WTC11 (cell line): Measurements from ENCODE around the gene MRPS18A. TPM values are rescaled to one million over a fixed set of nuclear protein-coding genes. Genes with fewer than 3 reads are reported as not detected.
A peak's percentile ranks its signal among the peaks of the same experiment; 100 is the strongest.

Source experiments
- ATAC-seq: fragments of 200-7000 bp; cut with Tn5 transposase; 2 replicates; pipeline ENCODE4 v1.10.0; 2021; ENCODE audit warnings: mild to moderate bottlenecking, moderate library complexity
- CTCF ChIA-PET: fragments of 300-600 bp; sonication (Branson Sonifier 250); formaldehyde crosslinking; loops from one replicate; lab custom pipeline; 2021; ENCODE audit warnings: antibody characterized with exemption; lab: Charles Lee
- POLR2A ChIA-PET: fragments of 350-600 bp; sonication (Branson Sonifier 250); formaldehyde crosslinking; loops from one replicate; lab custom pipeline; 2021; ENCODE audit warnings: antibody characterized with exemption; lab: Charles Lee
- DNase-seq: peaks from one replicate; pipeline ENCODE4 v3.0.0; 2021; ENCODE audit warnings: low spot score
- H3K27ac Mint-ChIP-seq: 2 replicates; pipeline ENCODE4 v1.8.0; 2021; ENCODE audit warnings: mixed read lengths
- H3K27me3 Mint-ChIP-seq: 2 replicates; pipeline ENCODE4 v1.8.0; 2021; ENCODE audit warnings: low read depth, mild to moderate bottlenecking, moderate library complexity, mixed read lengths
- H3K36me3 Mint-ChIP-seq: 2 replicates; pipeline ENCODE4 v1.8.0; 2021; ENCODE audit warnings: mixed read lengths
- H3K4me1 Mint-ChIP-seq: 2 replicates; pipeline ENCODE4 v1.8.0; 2022; ENCODE audit warnings: mixed read lengths
- H3K4me3 Mint-ChIP-seq: 2 replicates; pipeline ENCODE4 v1.8.0; 2021; ENCODE audit warnings: mild to moderate bottlenecking, moderate library complexity, mixed read lengths
- H3K9me3 Mint-ChIP-seq: 2 replicates; pipeline ENCODE4 v1.8.0; 2021; ENCODE audit warnings: mixed read lengths
- CREB1 ChIP-seq: sonication (generic); formaldehyde crosslinking; IDR thresholded peaks from 2 replicates; pipeline ENCODE4 v1.8.0; 2023; ENCODE audit warnings: mild to moderate bottlenecking, missing genetic modification reagents
- EMX1 ChIP-seq: fragments of 250-450 bp; sonication (Bioruptor Pico); IDR thresholded peaks from 2 replicates; pipeline ENCODE4 v1.8.0; 2021; ENCODE audit warnings: mild to moderate bottlenecking
- ESRRA ChIP-seq: sonication (generic); formaldehyde crosslinking; IDR thresholded peaks from 2 replicates; pipeline ENCODE4 v1.8.1; 2022; ENCODE audit warnings: mild to moderate bottlenecking, missing genetic modification reagents, borderline replicate concordance
- FOXP1 ChIP-seq: sonication (generic); formaldehyde crosslinking; IDR thresholded peaks from 2 replicates; pipeline ENCODE4 v1.8.0; 2022; ENCODE audit warnings: missing genetic modification reagents, mild to moderate bottlenecking, moderate library complexity, borderline replicate concordance
- HMGA2 ChIP-seq: fragments of 250-450 bp; sonication (Bioruptor Pico); IDR thresholded peaks from 2 replicates; pipeline ENCODE4 v1.4.0; 2021; ENCODE audit warnings: mild to moderate bottlenecking, moderate library complexity
- MYBL2 ChIP-seq: sonication (generic); formaldehyde crosslinking; IDR thresholded peaks from 2 replicates; pipeline ENCODE4 v1.8.1; 2023; ENCODE audit warnings: mild to moderate bottlenecking, moderate library complexity, missing genetic modification reagents
- NFATC4 ChIP-seq: fragments of 250-450 bp; sonication (Bioruptor Pico); IDR thresholded peaks from 2 replicates; pipeline ENCODE4 v1.9.0; 2021; ENCODE audit warnings: mild to moderate bottlenecking
- RORB ChIP-seq: fragments of 250-450 bp; sonication (Bioruptor Pico); IDR thresholded peaks from 2 replicates; pipeline ENCODE4 v1.9.0; 2021; ENCODE audit warnings: mild to moderate bottlenecking
- SOX15 ChIP-seq: fragments of 250-450 bp; sonication (Bioruptor Pico); IDR thresholded peaks from 2 replicates; pipeline ENCODE4 v1.9.0; 2021; ENCODE audit warnings: mild to moderate bottlenecking
- TEAD1 ChIP-seq: sonication (generic); formaldehyde crosslinking; IDR thresholded peaks from 2 replicates; pipeline ENCODE4 v1.8.0; 2022; ENCODE audit warnings: mild to moderate bottlenecking, missing genetic modification reagents
- ZNF121 ChIP-seq: sonication (generic); formaldehyde crosslinking; IDR thresholded peaks from 2 replicates; pipeline ENCODE4 v1.8.0; 2023; ENCODE audit warnings: missing genetic modification reagents
- ZNF232 ChIP-seq: sonication (generic); formaldehyde crosslinking; IDR thresholded peaks from 2 replicates; pipeline ENCODE4 v1.8.0; 2022; ENCODE audit warnings: mild to moderate bottlenecking, missing genetic modification reagents
- total RNA-seq: library from RNA; stranded (reverse); gene quantifications from 3 replicates; pipeline ENCODE4 v1.2.3, GENCODE V29; 2021
- TF ChIP-seq, protein P1 (sequence below): sonication (generic); formaldehyde crosslinking; IDR thresholded peaks from 2 replicates; pipeline ENCODE4 v1.8.1; 2022; ENCODE audit warnings: mild to moderate bottlenecking, moderate library complexity, missing genetic modification reagents
- TF ChIP-seq, protein P2 (sequence below): sonication (generic); formaldehyde crosslinking; IDR thresholded peaks from 2 replicates; pipeline ENCODE4 v1.8.0; 2023; ENCODE audit warnings: missing genetic modification reagents, mild to moderate bottlenecking, borderline replicate concordance
- TF ChIP-seq, protein P3 (sequence below): sonication (generic); formaldehyde crosslinking; IDR thresholded peaks from 2 replicates; pipeline ENCODE4 v1.8.0; 2023; ENCODE audit warnings: mild to moderate bottlenecking, missing genetic modification reagents

The MRPS18A gene
- total RNA-seq, 1 experiment from 2014 or later: 61.6 TPM

DNA sequence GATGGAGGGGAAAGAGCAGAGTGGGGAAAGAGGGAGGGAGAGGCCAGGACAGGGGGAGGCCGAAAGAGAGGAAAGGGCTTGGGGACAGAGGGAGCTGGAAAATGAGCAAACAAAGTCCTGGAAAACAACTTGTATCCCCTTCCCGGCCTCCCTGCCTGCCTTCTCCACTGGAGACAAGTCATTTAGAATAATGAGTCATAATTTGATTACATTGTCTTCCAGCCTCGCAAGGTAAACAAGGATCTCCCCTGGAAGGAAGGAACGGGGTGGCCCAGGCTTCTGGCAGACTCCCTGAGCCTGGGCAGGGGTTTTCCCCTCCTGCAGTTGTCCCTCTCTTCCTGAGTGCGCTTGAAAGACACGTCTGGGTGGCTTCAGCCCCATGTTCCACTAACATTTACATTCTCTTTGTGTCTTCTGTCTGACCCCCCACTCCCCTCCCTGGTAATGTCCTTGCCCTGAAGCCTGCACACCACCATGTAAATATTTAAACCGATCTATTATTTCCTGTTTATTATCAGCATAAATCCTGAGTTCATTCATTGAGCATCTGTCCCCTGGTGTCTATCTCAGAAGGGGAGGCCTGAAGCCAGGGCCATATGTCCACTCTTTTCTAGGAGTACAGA is 12.1 kb upstream of the MRPS18A start:
- ChIA-PET POLR2A (no interaction called here), CTCF (interaction anchor here (1.7 kb wide), 1 partner anchor 70 kb away, joined by 3 read pairs; the partner anchor contains the start of gene VEGFA)
- no peaks in the 10 kb centered on the region; the same call in 1 of the 2 replicates for H3K36me3 Mint-ChIP-seq
- TF ChIP-seq EMX1 (CRISPR knock-in tag): no peak
- no peak for TF ChIP-seq ZNF232 (CRISPR knock-in tag)
- TF ChIP-seq, protein P1, sequence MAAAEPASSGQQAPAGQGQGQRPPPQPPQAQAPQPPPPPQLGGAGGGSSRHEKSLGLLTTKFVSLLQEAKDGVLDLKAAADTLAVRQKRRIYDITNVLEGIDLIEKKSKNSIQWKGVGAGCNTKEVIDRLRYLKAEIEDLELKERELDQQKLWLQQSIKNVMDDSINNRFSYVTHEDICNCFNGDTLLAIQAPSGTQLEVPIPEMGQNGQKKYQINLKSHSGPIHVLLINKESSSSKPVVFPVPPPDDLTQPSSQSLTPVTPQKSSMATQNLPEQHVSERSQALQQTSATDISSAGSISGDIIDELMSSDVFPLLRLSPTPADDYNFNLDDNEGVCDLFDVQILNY (CRISPR knock-in tag): no peak
- TF ChIP-seq, protein P2, sequence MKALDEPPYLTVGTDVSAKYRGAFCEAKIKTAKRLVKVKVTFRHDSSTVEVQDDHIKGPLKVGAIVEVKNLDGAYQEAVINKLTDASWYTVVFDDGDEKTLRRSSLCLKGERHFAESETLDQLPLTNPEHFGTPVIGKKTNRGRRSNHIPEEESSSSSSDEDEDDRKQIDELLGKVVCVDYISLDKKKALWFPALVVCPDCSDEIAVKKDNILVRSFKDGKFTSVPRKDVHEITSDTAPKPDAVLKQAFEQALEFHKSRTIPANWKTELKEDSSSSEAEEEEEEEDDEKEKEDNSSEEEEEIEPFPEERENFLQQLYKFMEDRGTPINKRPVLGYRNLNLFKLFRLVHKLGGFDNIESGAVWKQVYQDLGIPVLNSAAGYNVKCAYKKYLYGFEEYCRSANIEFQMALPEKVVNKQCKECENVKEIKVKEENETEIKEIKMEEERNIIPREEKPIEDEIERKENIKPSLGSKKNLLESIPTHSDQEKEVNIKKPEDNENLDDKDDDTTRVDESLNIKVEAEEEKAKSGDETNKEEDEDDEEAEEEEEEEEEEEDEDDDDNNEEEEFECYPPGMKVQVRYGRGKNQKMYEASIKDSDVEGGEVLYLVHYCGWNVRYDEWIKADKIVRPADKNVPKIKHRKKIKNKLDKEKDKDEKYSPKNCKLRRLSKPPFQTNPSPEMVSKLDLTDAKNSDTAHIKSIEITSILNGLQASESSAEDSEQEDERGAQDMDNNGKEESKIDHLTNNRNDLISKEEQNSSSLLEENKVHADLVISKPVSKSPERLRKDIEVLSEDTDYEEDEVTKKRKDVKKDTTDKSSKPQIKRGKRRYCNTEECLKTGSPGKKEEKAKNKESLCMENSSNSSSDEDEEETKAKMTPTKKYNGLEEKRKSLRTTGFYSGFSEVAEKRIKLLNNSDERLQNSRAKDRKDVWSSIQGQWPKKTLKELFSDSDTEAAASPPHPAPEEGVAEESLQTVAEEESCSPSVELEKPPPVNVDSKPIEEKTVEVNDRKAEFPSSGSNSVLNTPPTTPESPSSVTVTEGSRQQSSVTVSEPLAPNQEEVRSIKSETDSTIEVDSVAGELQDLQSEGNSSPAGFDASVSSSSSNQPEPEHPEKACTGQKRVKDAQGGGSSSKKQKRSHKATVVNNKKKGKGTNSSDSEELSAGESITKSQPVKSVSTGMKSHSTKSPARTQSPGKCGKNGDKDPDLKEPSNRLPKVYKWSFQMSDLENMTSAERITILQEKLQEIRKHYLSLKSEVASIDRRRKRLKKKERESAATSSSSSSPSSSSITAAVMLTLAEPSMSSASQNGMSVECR: no peak
- TF ChIP-seq SOX15 (CRISPR knock-in tag): no peak
- TF ChIP-seq FOXP1: no peak
- no peak for TF ChIP-seq ESRRA (CRISPR knock-in tag)
- TF ChIP-seq CREB1 (CRISPR knock-in tag): no peak
- no peak overlapping the region for H3K4me3 Mint-ChIP-seq
- H3K4me1 Mint-ChIP-seq: peaks cover 74% of the 10 kb centered on the region
- peak overlapping the region; percentile 92 for H3K27ac Mint-ChIP-seq
- no peaks in the 10 kb centered on the region for H3K9me3 Mint-ChIP-seq
- DNase-seq (no peak), ATAC-seq (no peak)
- H3K27me3 Mint-ChIP-seq: no peaks in the 10 kb centered on the region; the same call in 1 of the 2 replicates

DNA sequence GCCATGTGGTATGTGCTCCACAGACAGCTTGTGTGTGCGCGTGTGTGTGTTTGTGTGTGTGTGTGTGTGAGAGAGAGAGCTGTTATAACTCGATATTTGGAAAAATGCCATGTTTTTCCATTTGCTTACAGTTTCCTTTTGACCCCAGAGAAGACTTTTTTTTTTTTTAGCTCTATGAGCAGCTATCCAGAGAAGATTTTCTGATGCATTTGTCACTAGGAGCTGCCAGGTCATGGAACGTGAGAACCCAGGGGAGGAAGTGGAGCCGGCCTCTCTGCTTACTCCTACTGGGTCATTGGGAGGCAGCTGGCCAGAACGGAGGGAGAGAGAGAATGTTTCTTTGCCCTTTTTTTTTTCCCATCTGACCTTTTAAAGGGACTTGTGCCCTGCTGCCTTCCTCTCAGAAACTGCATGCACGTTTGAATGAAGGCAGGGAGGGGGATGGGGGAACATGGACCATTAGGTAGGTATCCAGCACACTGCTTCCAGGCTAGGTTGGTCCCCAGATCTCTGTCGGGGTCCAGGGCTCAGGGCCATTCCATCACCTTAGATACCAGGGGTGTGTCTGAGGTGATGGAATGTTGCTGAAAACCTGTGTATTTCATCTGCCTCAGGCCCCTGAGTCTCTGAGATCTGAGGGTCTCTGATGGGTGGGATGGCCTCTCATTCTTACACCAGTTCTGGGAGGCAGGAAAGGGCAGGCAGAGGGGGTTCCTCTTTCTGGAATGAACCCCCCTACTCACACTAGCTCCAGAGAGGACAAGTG is 11.2 kb upstream of the MRPS18A start:
- ATAC-seq: no peak
- H3K9me3 Mint-ChIP-seq: no peaks in the 10 kb centered on the region

More for the DNA sequence above, 11.2 kb upstream of the MRPS18A start:
- CTCF ChIA-PET: interaction anchor here (0.7 to 1.7 kb wide), 4 partner anchors 9 to 380 kb away, joined by 3 to 4 read pairs (median 4); partner anchors contain the start of gene VEGFA
- Mint-ChIP-seq H3K27ac (peak overlapping the region; percentile 92), H3K4me3 (no peak overlapping the region)
- no peak for TF ChIP-seq NFATC4 (CRISPR knock-in tag)
- TF ChIP-seq HMGA2 (CRISPR knock-in tag): no peak
- TF ChIP-seq RORB (CRISPR knock-in tag): no peak
- TF ChIP-seq, protein P3, sequence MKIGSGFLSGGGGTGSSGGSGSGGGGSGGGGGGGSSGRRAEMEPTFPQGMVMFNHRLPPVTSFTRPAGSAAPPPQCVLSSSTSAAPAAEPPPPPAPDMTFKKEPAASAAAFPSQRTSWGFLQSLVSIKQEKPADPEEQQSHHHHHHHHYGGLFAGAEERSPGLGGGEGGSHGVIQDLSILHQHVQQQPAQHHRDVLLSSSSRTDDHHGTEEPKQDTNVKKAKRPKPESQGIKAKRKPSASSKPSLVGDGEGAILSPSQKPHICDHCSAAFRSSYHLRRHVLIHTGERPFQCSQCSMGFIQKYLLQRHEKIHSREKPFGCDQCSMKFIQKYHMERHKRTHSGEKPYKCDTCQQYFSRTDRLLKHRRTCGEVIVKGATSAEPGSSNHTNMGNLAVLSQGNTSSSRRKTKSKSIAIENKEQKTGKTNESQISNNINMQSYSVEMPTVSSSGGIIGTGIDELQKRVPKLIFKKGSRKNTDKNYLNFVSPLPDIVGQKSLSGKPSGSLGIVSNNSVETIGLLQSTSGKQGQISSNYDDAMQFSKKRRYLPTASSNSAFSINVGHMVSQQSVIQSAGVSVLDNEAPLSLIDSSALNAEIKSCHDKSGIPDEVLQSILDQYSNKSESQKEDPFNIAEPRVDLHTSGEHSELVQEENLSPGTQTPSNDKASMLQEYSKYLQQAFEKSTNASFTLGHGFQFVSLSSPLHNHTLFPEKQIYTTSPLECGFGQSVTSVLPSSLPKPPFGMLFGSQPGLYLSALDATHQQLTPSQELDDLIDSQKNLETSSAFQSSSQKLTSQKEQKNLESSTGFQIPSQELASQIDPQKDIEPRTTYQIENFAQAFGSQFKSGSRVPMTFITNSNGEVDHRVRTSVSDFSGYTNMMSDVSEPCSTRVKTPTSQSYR: no peak
- TF ChIP-seq MYBL2: no peak
- no peak for TF ChIP-seq ZNF121 (CRISPR knock-in tag)
- TF ChIP-seq TEAD1 (CRISPR knock-in tag): no peak
- TF ChIP-seq, all 79 proteins: peak for 0
- DNase-seq: no peak
- H3K4me1 Mint-ChIP-seq: peaks cover 72% of the 10 kb centered on the region
- H3K27me3 Mint-ChIP-seq: no peaks in the 10 kb centered on the region; the same call in 1 of the 2 replicates
- H3K36me3 Mint-ChIP-seq: no peaks in the 10 kb centered on the region; the same call in 1 of the 2 replicates
- POLR2A ChIA-PET: no interaction called here
